Embryonic facial prominence (tissue), 1 donor: ENCODE measurements around the gene SDSL.

Experiments used
- DNase-seq: peaks from one replicate; pipeline ENCODE4 v3.0.0-alpha.2; 2016; ENCODE audit errors: extremely low spot score

Gene SDSL

DNA sequence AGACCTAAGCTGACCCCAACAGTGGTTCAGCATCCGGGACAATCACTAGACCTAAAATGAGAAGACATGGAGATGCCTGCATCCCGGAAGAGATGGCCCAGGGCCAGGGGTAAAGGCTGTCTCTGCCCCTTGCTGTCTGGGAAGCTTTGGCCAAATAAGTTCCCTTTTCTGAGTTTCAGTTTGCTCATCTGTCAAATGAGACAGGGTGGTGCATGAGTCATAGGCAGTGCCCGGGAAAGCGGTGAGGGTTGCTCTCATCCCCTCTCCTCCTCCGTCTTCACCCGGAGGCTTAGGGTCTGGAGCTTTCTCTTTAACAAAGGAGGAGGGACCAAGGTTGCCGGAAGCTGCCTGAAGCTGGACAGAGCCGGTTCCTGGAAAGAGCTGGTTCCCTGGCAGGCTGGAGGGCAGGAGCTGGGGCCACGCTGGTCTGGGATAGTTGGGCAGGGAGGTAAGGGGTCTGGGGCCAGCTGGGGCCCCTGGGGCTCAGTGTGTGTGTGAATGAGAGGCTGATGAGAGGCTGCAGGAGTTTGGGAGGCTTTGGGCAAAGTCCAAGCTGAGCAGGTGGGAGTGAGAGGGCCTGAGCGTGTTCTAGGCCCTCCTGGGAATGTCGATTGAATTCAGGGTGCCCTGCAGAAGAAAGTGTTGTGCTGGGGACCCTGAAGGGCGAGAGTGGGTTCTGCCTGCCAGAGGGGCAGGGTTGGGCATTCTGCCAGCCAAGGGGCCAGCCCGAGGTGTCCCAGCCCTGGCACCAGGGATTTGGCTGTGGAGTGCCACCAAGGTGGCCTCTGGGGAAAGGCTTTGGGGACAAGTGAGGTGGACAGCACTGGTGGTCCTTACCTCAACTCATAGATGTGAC lies at the start of gene SDSL:
TSS of gene SDSL (plus strand) at position 351 of the 856 bp plus-strand sequence. CDS start 5,603 bp downstream, outside the sequence.
- DNase-seq, result no peak

- DNase-seq, result no peak
Measured at GRCh38 chr12:113373440-113373839, 48.7 kb upstream of the SDSL start.

DNA sequence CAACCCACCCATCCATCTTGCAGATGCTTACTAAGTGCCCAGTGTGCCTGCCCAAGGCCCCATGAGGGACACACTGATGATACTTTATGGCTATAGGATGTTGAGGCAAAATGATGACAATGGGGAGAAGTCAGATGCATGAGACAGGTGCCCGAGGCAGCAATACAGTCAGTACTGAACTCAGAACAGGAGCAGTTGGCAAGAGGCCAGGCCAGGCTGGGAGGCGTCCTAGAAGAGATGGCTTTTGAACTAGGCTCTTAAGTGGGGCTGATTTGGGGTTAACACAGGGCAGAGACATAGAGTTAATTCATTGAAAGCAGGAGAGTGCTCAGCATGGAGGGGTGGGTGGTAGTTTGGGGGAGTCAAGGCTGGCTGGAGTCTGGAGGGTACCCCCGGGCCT lies 48.2 kb upstream of the SDSL start:
- no peak for DNase-seq

DNA sequence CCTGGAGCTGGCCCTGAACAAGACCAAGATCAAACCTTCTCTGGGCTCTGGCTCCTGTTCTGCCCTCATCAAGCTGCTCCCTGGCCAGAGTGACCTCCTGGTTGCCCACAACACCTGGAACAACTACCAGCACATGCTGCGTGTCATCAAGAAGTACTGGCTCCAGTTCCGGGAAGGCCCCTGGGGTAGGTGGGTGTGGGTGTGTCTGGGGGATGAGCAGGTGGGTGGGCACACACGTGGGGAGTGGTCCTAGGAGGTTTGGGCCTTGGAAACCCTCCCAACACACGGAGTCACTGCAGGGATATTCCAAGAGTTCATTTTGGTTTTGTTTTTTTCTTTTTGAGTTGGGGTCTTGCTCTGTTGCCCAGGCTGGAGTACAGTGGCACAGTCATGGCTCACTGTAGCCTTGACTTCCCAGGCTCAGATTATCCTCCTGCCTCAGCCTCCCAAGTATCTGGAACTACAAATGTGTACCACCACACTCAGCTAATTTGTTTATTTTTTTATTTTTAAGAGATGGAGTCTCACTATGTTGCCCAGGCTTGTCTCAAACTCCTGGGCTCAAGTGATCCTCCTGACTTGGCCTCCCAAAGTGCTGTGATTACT lies 47.3 kb upstream of the SDSL start:
- DNase-seq, result no peak

- DNase-seq, result no peak
Measured at GRCh38 chr12:113378291-113378690, 43.9 kb upstream of the SDSL start.

- no peak for DNase-seq
Measured at GRCh38 chr12:113381220-113381619, 41.0 kb upstream of the SDSL start.

DNA sequence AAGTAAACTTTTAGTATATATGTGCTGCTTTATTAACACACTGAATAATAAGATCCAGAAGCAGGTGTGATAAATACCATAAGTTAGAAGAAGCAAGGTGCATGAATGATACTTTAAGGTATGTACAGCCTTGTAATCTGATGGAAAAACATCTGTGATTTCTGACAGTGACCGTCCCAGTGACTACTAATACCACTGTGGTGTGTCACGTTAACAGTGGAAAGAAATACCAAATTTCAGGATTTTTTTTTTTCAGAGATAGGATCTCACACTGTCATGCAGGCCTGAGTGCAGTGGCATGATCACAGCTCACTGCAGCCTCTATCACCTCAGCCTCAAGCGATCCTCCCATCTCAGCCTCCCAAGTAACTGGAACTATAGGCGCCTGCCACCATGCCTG lies 40.0 kb upstream of the SDSL start:
- no peak for DNase-seq

- no peak for DNase-seq
Measured at GRCh38 chr12:113384778-113385177, 37.4 kb upstream of the SDSL start.

DNA sequence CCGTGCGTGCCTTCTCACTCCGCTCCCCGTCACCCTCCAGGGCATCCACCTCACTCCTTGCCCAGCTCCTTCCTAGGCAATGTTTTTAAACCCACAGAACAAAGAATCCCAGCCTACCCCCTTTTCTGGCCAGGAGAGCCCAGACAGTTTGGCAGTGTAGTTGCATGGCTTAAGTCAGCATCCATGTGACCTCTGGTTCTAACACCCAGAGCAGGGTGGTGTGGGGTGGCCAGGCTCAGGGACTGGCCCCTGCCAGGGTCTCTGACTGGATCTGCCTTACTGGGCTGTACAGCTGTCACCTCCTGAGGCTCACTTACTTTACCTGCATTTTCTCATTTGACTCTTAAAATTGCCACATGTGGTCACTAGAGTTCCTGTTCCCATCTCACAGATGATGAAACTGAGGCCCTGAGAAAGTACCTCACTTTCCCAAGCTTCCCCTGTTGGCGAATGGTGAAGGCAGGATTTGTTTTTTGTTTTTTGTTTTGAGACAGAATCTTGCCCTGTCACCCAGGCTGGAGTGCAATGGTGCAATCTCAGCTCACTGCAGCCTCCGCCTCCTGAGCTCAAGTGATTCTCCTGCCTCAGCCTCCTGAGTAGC lies 36.8 kb upstream of the SDSL start:
- DNase-seq, result no peak

- DNase-seq, result no peak
Measured at GRCh38 chr12:113386866-113387566, 35.2 kb upstream of the SDSL start.

GRCh38 chr12:113387631-113388030 lies 34.5 kb upstream of the SDSL start:
- no peak for DNase-seq

- no peak for DNase-seq
Measured at GRCh38 chr12:113388351-113388750, 33.8 kb upstream of the SDSL start.

DNA sequence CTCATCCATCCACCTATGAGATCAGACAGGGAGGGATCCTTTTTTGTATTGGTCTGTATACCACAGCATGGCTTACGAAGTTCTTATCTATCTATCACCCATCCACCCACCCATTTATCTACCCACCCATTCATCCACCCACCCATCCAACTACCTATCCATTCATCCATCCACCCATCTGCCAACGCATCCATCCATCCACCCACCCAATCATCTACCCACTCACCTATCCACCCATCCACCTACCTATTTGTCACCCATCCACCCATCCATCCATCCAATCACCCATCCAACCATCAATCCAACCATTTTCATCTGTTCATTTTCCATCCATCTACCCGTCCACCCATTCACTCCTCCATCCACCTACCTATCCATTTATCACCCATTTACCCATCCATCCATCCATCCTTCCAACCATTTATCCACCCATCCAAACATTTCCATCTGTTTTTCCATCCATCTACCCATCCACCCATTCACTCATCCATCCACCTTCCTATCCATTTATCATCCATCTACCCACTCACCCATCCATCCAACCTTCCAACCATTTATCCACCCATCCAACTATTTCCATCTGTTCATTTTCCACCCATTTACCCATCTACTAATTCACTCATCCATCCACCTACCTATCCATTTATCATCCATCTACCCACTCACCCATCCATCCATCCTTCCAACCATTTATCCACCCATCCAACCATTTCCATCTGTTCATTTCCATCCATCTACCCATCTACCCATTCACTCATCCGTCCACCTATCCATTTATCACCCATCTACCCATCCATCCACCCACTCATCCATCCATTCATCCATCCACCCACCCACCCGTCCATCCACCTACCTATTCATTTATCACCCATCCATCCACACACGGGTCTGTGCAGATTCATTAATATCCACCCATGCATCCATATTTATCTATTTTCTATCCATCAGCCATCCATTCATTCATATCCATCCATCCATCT lies 31.8 kb upstream of the SDSL start:
- DNase-seq, result no peak

- DNase-seq, result no peak
Measured at GRCh38 chr12:113391145-113391544, 31.0 kb upstream of the SDSL start.

- no peak for DNase-seq
Measured at GRCh38 chr12:113391650-113392337, 30.4 kb upstream of the SDSL start.

DNA sequence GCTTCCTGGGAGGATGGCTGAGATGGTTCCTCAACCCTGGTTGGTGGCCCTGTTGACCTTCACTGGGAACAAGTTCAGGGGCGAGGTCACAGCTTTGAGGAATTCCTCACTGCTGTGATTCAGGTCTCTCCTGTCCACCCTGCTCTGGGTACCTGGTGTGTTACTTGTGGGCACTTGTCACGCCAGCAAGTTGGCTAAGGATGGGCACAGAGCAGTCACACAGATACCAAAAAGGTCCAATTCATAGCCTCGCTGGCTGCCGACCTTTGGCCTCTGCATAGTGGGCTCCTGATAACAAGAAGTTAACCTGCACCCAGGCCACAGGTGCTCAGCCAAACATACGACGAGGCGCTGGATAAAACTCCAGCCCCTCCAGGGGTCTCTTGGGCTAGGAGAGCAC lies 29.7 kb upstream of the SDSL start:
- DNase-seq, result no peak

DNA sequence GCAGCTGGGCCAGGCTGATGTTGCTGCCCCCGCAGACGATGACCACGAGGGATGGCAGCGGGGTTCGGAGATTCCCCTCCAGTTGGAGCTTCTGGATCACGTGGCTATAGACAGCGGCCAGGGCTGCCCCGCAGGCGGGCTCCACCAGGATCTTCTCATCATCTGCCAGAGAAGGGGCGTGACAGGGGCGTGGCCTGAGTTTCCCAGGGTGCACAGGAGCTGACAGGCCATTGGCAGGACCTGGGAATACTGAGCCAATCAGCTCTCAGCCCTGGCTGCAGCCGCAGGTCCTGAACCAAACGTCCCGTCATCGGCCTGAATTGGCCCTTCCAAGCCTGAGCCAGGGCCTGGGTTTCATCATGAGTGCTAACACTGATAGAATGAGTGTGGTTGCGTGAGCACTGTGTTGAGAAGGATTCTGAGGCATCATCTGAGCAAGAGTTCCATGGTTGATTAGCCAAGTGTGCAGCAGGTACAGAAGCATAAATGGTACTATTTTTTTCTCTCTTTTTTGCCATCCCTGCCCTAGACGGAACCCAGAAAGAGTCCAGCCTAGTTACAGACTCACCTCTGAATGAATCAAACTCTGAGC lies 29.1 kb upstream of the SDSL start:
- no peak for DNase-seq

DNA sequence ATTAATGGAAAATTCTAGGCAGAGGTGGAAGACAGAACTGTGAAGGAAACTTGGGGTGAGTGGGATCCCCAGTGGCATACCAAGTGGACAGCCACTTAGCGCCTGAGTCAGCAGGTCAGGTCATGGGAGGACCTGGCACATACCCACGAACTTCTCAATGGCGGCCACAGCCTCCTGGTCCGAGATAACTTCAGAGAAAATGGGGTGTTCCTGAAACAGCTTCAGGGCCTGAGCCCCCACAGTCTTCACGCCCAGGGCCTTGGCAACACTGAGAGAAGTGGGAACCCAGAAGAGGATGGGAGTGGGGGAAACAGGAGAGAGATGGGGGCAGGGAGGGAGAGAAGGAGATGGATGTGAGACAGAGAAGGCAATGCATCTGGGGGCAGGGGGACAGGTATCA lies 28.4 kb upstream of the SDSL start:
- DNase-seq, result no peak

DNA sequence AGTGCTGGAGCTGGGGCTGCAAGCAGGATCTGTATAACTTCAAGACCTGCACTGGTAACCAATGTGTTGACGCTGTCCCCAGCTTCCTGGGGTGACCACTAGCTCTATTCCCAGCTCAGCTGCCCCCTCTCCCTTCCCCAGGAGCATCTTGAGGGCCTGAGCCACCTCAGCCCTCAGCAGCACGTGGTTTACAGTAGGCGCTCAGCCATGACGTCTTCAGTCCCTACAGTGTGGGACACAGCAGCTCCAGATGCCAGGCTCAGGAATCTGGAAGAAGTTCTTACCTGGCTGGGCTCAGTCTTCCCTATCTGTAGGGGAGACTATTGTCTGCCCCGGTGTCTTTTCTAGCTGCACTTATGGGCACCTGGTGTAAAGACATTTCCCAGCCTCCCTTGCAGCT lies 27.1 kb upstream of the SDSL start:
- DNase-seq, result no peak

DNA sequence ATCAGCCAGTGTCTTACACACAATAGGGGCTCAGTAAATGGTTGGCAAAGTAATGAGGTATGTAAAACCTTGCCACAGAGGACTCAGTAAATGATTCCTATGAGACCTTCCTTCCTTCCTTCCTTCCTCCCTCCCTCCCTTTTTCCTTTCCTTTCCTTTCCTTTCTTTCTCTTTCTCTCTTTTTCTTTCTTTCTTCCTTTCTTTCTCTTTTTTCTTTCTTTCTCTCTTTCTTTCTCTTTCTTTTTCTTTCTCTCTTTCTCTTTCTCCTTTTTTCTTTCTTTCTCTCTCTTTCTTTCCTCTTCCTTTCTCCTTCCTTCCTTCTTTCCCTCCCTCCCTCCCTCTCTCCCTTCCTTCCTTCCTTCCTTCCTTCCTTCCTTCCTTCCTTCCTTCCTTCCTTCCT lies 26.0 kb upstream of the SDSL start:
- no peak for DNase-seq
